ENCODE data around the gene KRT3.

The KRT3 gene

GRCh38 chr12:52821826-52822660 is 26.1 kb upstream of the KRT3 start (continued):
- no peak for TF ChIP-seq CREB5 (CRISPR knock-in tag; IDR thresholded peaks at IDR 0.05; ENCODE audit: low read depth)

GRCh38 chr12:52821071-52821730 is 25.3 kb upstream of the KRT3 start:
- ATAC-seq: no peak

GRCh38 chr12:52820521-52820920 is 24.6 kb upstream of the KRT3 start:
- ATAC-seq: no peak
- TF ChIP-seq ESRRG (CRISPR knock-in tag; IDR thresholded peaks at IDR 0.05) (no peak), ZNF70 (CRISPR knock-in tag; IDR thresholded peaks at IDR 0.05) (no peak), TSHZ2 (CRISPR knock-in tag; IDR thresholded peaks at IDR 0.05) (no peak), POU6F1 (CRISPR knock-in tag; IDR thresholded peaks at IDR 0.05; ENCODE audit: borderline replicate concordance, low read depth) (no peak), SNAI2 (CRISPR knock-in tag; IDR thresholded peaks at IDR 0.05) (no peak), TCF4 (CRISPR knock-in tag; IDR thresholded peaks at IDR 0.05; ENCODE audit: borderline replicate concordance) (no peak), BACH2 (CRISPR knock-in tag; IDR thresholded peaks at IDR 0.05; ENCODE audit: borderline replicate concordance) (no peak), ARNTL (CRISPR knock-in tag; IDR thresholded peaks at IDR 0.05; ENCODE audit: borderline replicate concordance, low read depth) (no peak), TOX (CRISPR knock-in tag; IDR thresholded peaks at IDR 0.05; ENCODE audit: borderline replicate concordance) (no peak), ZC3H10 (CRISPR knock-in tag; IDR thresholded peaks at IDR 0.05) (no peak), ZFP30 (CRISPR knock-in tag; IDR thresholded peaks at IDR 0.05) (no peak), CSRNP3 (CRISPR knock-in tag; IDR thresholded peaks at IDR 0.05) (no peak), CREB5 (CRISPR knock-in tag; IDR thresholded peaks at IDR 0.05; ENCODE audit: low read depth) (no peak), ZNF565 (CRISPR knock-in tag; conservative IDR thresholded peaks at IDR 0.05; ENCODE audit: low read depth) (no peak)

More at GRCh38 chr12:52821071-52821730, 25.3 kb upstream of the KRT3 start:
- TF ChIP-seq ESRRG (CRISPR knock-in tag; IDR thresholded peaks at IDR 0.05) (no peak), OSR1 (CRISPR knock-in tag; IDR thresholded peaks at IDR 0.05) (no peak), ZC3H10 (CRISPR knock-in tag; IDR thresholded peaks at IDR 0.05) (no peak), ZFP3 (CRISPR knock-in tag; IDR thresholded peaks at IDR 0.05) (no peak), CSDC2 (CRISPR knock-in tag; IDR thresholded peaks at IDR 0.05) (no peak)

Measured in SK-N-SH treated with all-trans-retinoic acid at 6 μM for 48 hours (cell line).